Stimulated activated CD8-positive, alpha-beta memory T cell treated with anti-CD3 and anti-CD28 coated beads, Interleukin-15, amount 100 ng/mL, for 4 hours (primary cell): ENCODE data around the gene LAMTOR4.
"Not testable (repeated sequence)": the region's sequence is repeated elsewhere in the genome, so short reads cannot be mapped to it uniquely, and the experiment has no call there.

Source experiments
- DNase-seq, 2 donors: peaks; one replicate each; pipeline ENCODE4 v3.0.0-alpha.2; 2020; ENCODE audit warnings: low read depth in 2 of 2

Gene LAMTOR4

DNA sequence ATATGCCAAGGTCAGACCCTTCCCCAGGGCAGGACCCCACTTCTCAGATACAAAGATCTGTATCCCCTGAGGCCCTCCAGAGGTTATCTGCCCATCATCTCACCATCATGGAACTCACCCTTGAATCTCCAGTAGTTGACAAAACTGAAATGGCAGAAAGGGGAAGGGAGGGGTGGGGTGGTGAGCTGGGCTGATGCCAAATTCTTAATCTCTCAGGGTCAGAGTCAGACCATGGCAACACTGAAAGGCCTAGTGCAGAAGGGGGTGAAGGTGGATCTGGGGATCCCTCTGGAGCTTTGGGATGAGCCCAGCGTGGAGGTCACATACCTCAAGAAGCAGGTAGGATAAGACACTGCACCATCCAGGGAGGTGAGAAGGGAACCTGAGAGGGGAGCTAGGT lies 26.1 kb upstream of the LAMTOR4 start:
- no peak for DNase-seq

DNA sequence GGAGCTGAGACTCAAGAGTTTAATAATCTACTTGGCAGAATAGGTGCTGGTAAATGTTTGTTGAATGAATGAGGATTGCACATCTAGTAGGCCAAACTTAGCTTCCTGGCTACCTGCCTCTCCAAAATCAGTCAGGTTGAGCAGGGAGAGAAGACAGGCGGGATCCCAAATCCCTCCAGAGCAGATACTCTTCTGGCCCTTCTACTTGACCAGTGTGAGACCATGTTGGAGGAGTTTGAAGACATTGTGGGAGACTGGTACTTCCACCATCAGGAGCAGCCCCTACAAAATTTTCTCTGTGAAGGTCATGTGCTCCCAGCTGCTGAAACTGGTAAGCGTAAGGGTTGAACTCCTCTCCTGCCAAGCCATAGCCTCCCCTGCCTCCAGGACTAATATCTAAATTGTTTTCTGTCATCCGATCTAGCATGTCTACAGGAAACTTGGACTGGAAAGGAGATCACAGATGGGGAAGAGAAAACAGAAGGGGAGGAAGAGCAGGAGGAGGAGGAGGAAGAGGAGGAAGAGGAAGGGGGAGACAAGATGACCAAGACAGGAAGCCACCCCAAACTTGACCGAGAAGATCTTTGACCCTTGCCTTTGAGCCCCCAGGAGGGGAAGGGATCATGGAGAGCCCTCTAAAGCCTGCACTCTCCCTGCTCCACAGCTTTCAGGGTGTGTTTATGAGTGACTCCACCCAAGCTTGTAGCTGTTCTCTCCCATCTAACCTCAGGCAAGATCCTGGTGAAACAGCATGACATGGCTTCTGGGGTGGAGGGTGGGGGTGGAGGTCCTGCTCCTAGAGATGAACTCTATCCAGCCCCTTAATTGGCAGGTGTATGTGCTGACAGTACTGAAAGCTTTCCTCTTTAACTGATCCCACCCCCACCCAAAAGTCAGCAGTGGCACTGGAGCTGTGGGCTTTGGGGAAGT lies 24.2 kb upstream of the LAMTOR4 start:
- no peak for DNase-seq

GRCh38 chr7:100126239-100126930 lies 22.3 kb upstream of the LAMTOR4 start:
- no peak for DNase-seq

DNA sequence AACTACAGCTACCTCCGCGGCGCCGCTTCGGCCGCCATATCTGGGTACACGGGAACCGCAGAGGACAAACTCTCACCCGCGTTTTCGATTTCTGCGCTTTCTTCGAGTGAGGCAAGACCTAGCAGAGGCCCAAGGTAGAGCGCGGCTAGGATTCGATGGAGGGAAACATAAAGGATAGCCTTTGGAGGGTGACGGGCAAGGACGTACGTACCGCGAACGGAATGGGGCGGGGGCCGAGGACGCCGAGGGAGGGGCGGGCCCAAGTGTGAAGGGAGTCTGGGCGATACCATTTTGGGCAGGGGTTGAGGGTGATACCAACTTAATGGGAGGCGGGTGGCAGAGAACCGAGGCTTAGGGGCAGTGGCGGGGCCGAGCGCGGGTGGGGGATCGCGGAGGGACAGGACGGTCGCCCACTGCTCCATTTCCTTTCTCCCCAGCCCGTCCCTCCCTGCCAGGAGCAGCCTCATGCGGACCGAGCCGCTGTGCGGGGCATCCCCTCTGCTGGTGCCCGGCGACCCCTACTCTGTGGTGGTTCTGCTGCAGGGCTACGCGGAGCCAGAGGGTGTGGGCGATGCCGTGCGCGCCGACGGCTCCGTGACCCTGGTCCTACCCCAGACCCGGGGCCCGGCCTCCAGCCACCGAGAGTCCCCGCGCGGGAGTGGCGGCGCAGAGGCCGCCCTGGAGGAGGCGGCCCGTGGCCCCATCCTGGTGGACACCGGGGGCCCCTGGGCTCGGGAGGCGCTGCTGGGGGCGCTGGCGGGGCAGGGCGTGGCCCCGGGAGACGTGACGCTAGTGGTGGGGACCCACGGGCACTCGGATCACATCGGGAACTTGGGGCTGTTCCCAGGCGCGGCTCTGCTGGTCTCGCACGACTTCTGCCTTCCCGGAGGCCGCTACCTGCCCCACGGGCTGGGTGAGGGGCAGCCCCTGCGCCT lies 21.5 kb upstream of the LAMTOR4 start, which contains the start of gene MBLAC1:
TSS of gene MBLAC1 (plus strand) at position 37 of the 935 bp plus-strand sequence. CDS start at position 466, 429 bp downstream.
- peak; percentile 79 to 80 for DNase-seq

DNA sequence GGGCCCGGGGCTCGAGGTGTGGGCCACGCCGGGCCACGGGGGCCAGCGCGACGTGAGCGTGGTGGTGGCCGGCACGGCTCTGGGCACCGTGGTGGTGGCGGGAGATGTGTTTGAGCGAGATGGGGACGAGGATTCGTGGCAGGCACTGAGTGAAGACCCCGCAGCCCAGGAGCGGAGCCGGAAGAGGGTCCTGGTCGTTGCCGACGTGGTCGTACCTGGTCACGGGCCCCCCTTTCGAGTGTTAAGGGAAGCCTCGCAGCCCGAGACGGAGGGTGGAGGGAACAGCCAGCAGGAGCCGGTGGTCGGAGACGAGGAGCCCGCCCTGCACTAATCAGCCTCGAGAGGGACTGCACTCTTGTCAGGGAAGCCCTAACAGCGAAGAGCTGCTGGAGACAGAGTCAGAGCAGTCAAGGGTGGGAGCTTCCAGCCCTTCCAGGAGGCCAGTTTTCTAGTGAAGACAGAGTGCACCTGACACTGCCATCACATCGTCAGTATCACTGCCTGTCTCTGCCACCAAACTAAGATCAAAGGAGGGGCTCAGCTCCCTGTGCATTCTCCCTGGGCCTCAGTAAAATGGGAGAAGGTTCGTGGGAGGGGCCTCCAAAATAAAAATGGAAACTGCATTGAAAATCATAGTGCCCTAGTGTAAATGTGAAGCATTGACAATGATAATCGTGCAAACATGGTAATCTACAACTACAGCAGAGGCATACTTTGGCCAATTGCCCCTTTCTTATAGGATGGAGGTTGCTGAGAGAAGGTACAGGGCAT lies 20.7 kb upstream of the LAMTOR4 start:
- DNase-seq: no peak

GRCh38 chr7:100128637-100128963 lies 20.1 kb upstream of the LAMTOR4 start:
- DNase-seq: no peak

GRCh38 chr7:100130220-100130607 lies 18.5 kb upstream of the LAMTOR4 start:
- not testable (repeated sequence) for DNase-seq

- peak; percentile 48 to 55 for DNase-seq
Measured at GRCh38 chr7:100130608-100131453, 17.9 kb upstream of the LAMTOR4 start.

- no peak for DNase-seq
Measured at GRCh38 chr7:100132126-100132525, 16.6 kb upstream of the LAMTOR4 start.

- no peak for DNase-seq
Measured at GRCh38 chr7:100132697-100133151, 16.0 kb upstream of the LAMTOR4 start.

GRCh38 chr7:100137851-100138760 lies 10.6 kb upstream of the LAMTOR4 start:
- no peak for DNase-seq

DNA sequence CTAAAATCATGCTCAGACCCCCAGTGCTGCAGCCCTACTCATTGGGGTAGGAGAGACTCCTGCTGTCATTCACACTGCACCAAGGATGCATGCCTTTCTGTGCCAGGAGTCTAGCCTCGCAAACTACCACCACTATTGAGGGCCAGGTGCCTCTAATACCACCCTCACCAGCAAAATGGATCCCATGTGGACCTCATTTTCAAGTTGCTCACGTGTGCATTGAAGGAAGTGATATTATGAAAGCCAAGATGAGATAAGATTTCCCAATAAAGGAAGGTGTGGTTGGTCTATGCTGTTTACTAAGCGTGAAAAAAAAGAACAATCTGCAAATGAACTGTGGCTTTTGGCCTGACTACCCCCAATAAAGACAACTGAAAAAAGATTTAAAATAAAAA lies 7.2 kb upstream of the LAMTOR4 start:
- DNase-seq: no peak

- DNase-seq: no peak
Measured at GRCh38 chr7:100142461-100142860, 6.3 kb upstream of the LAMTOR4 start.

DNA sequence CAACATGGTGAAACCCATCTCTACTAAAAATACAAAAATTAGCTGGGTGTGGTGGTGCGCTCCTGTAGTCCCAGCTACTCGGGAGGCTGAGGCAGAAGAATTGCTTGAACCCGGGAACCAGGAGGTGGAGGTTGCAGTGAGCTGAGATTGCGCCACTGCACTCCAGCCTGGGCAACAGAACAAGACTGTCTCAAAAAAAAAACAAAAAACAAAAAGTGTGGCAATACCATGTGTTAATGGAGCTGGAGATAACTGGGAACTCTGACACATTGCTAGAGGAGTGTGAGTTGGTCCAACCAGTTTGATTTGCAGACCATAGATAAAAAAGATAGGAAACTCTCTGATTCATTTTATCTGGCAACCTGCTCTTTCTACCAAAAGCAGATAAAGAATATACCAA lies 2.4 kb upstream of the LAMTOR4 start:
- not testable (repeated sequence) for DNase-seq

GRCh38 chr7:100147278-100147677 lies 1.4 kb upstream of the LAMTOR4 start:
- DNase-seq: no peak

- DNase-seq: no peak
Measured at GRCh38 chr7:100148225-100148558, 526 bp upstream of the LAMTOR4 start.

- DNase-seq: no peak
Measured at GRCh38 chr7:100152404-100152803, 3.7 kb downstream of the LAMTOR4 start.

DNA sequence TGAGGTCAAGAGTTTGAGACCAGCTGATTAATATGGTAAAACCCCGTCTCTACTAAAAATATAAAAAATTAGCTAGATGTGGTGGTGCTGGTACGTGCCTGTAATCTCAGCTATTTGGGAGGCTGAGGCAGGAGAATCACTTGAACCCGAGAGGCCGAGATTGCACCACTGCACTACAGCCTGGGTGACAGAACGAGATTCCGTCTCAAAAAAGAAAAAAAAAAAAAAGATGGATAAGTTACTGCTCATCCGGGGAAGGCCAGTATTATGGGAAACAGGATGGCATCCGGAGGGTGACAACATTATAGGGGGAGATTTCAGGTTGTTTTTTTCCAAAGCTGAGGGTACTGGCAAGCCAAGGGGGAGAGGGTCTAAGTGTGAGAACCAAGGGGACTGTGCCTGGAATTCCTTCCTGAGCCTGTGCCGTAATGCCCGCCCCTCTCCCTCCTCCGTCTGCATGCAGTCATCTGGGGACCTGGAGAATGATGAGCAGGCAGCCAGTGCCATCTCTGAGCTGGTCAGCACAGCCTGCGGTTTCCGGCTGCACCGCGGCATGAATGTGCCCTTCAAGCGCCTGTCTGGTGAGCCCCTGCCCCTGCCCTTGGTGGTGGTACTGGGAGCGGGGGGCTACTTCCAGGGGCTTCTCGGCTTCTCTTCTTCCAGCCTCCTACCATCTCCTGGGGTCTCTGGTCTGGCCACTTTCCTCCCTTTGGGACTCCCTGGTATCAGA lies 4.4 kb downstream of the LAMTOR4 start:
- DNase-seq: no peak
